ENCODE results near the gene C4orf50.

C4orf50 gene

DNA sequence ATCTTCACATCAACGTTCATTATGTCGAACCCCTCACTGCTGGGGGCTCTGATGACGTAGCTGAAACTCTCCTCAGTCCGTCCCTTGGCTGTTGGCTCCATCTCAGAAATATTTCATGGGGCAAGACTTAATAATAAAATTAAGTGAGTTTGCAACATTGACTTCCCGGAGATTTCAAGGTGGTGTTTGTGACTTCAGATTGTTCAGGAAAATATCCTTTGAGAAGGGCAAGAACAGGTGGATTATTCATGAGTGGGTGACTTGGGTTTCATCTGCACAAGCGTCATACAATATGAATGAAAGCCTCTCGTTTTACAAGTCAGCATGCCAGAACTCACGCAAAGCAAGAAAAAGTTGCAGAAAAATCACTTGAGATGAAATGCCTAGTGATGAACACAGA lies at the start of gene C4orf50:
Gene C4orf50, minus strand, starts transcription at position 101 of the 400 bp plus-strand sequence.
- DNase-seq = no peak

DNA sequence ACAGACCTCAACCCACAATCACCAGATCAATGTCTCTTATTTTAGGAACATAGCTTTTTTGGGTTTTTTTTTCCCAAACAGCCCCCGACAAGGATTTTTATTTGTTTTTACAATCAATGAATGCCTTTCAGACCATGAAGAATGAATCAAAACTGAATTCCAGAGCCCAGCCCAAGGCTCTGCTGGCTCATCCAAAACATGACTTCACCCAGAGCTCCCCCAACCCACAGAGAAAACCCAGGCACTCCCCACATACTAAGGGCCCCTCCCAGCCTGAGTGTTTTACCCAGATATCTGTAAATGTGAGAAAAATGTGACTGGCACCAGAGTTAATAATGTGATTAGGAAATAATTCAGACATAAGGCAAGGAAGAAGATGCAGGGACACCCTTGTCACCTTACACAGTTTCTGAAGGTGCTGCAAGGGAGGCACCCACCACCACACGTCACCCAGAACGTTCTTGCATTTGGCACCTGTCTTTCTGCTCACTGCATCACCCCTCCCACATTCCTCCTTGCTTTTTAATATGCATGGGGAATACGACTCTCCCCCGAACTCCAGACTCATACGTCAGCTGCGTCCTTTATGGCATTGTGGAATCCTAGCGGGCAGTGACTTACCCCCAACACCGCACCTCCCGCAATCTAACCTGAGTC lies 47.8 kb upstream of the C4orf50 start:
- no peak for DNase-seq

DNA sequence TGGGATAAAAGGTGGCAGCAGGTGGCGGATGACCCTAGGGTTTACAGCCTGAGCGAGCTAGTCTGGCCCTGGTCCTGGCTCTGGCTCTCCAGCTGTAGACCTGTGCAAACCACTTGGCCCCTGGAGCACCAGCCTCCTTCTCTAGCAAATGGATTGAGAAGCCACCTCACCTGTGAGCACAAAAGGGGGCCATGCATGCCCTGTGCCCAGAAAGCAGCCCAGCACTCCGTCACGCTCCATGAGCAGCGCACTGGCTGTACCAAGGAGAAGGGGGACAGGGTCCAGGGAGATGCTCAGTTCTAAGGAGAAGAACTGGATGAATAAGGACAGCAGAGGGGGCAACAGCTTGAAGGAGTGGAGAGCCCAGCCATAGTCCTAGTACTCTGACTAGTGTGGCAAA lies 46.9 kb upstream of the C4orf50 start:
- no peak for DNase-seq

GRCh38 chr4:6064383-6064782 lies 46.2 kb upstream of the C4orf50 start:
- no peak for DNase-seq

GRCh38 chr4:6063684-6064083 lies 45.5 kb upstream of the C4orf50 start:
- DNase-seq = no peak

DNA sequence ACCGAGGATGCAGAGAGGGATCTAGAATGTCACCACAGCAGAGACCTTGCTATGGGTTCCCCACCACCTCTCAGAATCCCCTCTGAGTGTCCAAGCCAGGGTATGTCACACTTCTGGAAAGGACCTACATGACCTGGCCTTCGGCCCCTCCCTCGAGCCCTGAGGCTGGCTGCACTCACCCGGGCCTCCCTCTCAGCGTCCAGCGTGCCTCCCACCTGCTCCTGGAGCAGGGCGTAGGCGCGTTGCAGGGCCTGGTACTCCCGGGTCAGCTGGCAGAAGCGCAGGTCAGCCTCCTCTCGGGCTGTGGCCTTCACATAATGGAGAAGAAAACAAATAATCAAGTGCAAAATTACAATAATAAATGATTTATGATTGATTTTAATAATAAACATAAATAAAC lies 43.9 kb upstream of the C4orf50 start:
- no peak for DNase-seq

- no peak for DNase-seq
These were observed 41.2 kb upstream of the C4orf50 start for GRCh38 chr4:6059375-6059805.

- DNase-seq = no peak
These were observed 40.5 kb upstream of the C4orf50 start for GRCh38 chr4:6058531-6059374.

- no peak for DNase-seq
These were observed 38.9 kb upstream of the C4orf50 start for GRCh38 chr4:6056976-6057766.

GRCh38 chr4:6055436-6055835 lies 37.2 kb upstream of the C4orf50 start:
- no peak for DNase-seq

DNA sequence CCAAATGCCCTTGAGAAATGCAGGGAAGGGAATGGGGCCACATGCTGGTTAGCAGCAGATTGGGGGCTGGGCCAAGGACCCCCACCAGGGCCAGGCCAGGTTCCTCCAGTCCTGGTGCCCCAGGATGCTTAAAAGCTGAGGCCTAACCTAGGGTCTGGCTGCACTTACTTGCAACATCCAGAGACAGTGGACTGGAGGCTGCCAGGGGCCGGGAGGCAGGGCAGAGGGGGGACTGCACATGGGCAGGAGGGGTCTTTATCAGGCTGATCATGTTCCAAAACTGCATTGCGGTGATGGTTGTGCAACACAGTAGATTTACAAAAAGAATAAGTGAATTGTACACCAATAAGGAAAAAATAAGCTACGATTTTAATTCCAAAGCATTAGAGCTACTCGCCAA lies 36.8 kb upstream of the C4orf50 start:
- no peak for DNase-seq

- no peak for DNase-seq
These were observed 36.1 kb upstream of the C4orf50 start for GRCh38 chr4:6054162-6054922.

DNA sequence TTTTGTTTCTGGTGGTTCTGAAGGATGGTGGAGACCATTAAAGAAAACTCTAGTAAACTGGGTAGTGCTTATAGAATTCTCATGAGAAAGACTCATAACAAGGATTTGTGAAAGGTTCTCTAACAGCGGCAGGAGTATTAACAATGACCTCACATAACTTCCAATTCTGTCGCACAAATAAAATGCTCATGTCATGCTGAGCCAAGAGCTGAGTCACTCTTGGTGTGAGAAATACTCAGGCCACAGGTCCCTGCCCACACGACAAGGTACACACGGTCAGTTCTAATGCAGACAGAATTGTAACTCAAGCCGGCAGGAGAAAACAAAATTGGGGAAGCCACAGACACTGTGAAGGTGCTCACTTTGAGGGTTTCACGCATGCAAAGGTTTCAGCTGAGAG lies 34.4 kb upstream of the C4orf50 start:
- no peak for DNase-seq

GRCh38 chr4:6050551-6050950 lies 32.3 kb upstream of the C4orf50 start:
- no peak for DNase-seq

DNA sequence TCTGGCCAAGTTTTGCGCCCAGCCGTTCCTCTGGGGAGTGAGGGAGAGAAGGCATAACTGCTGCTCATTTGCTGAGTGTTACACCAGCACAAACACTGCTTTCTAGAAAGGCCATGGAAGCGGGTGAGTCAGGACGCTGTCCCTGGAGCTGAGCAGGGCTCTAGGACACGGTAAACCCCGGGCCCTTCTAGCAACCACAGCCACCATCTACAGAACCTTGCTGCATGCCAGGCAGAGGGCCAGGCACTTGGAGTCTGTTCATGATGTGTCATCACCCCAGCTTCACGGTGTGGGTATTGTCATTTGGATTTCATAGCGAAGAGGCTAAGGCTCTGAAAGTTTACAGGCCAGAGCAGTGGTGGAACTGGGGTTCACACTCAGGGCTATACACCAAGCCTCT lies 31.8 kb upstream of the C4orf50 start:
- no peak for DNase-seq

- DNase-seq = no peak
These were observed 31.0 kb upstream of the C4orf50 start for GRCh38 chr4:6049278-6049677.

GRCh38 chr4:6048537-6048936 lies 30.3 kb upstream of the C4orf50 start:
- DNase-seq = no peak

GRCh38 chr4:6047130-6047673 lies 29.0 kb upstream of the C4orf50 start:
- no peak for DNase-seq

DNA sequence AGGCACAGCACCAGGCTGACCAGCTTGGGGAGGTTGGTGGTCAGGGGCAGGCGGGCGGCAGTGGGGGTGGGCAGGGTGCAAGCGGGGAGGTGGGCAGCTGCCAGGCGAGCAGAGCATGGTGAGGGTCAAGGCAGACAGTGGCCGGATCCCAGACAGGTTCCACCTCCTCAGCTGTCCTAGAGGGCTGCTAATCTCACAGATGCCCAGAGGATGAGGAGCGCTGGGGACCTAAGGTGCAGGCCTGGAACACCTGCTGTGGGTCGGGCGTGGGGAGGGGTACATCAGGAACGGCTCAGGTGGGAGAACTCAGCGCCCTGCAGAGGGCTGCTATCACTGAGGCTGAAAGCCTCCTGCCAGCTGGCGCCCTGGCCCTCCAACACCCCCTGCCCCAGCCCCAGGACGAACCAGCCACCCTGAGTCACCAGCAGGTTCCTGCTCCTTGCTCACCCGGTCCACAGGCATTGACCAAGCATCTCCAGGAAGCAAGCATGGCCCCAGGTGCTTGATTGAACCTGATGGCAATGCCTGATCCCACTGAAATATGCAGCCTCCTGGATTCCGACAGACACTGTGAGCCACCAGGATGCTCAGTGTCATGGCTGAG lies 28.4 kb upstream of the C4orf50 start:
- DNase-seq = no peak

DNA sequence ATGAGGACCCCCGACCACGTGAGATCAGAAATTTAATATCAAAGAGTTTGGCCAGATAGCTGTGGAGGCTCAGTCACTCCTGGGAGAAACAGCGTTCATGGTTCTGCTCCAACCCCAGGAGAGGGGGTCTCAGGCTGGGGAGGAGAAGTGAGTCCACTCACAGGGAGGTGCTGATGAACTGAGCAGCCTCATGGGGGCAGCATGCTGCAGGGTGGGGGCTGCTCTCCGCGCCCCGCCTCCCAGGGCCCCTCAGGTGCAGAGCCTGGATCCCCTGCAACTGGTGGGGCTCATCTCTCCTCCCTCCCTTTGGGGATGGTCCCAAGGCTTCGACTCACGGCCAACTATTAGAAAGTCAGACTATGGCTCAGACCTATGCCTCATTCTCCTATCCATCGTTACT lies 26.6 kb upstream of the C4orf50 start:
- DNase-seq = no peak

DNA sequence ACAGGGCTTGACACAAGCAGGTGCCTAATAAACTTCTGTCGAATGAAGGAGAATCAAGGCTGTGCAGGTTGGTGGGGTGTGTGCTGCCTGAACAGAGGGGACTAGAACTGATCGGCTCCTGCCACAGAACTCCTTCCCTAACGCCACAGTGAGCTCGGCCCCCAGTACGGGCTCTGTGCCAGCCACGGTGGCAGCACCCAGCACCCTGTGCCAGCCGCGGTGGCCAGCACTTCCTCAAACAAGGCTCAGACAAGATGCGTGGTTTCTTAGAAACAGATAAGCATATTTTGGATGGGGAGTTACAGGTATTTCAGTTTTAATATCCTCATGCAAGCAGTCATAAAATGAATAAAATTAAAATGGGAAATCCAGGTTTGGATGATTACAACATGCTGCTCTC lies 26.0 kb upstream of the C4orf50 start:
- DNase-seq = no peak

GRCh38 chr4:6043843-6044242 lies 25.6 kb upstream of the C4orf50 start:
- DNase-seq = no peak
